Measurements from ENCODE around the gene ABRACL.

Gene ABRACL

GRCh38 chr6:139013185-139013800 is 15.3 kb upstream of the ABRACL start:
- TF ChIP-seq CTCF (IDR thresholded peaks at IDR 0.05; ENCODE audit: low read depth, low read length), result no peak
- no peak for TF ChIP-seq EZH2phosphoT487 (IDR thresholded peaks at IDR 0.05; ENCODE audit: low read depth)
- Histone ChIP-seq H3K27me3 (ENCODE audit: low read depth, low read length) (no peaks in the 10 kb centered on the region), H3K4me2 (ENCODE audit: low read length) (no peak overlapping the region), H3K9me3 (ENCODE audit: insufficient read depth, low read length) (no peaks in the 10 kb centered on the region), H3K36me3 (replicated peaks; ENCODE audit: low read depth, low read length) (no peaks in the 10 kb centered on the region), H3K27ac (ENCODE audit: low read length) (no peak overlapping the region), H3K4me3 (ENCODE audit: low read length) (no peak overlapping the region), H2AFZ (ENCODE audit: low read depth, low read length) (no peak overlapping the region), H3K79me2 (ENCODE audit: low read length) (no peaks in the 10 kb centered on the region), H3K9ac (ENCODE audit: low read length) (no peak overlapping the region), H3K4me1 (ENCODE audit: low read length) (peaks cover 23% of the 10 kb centered on the region), H4K20me1 (ENCODE audit: insufficient read depth, low read length) (no peaks in the 10 kb centered on the region)

DNA sequence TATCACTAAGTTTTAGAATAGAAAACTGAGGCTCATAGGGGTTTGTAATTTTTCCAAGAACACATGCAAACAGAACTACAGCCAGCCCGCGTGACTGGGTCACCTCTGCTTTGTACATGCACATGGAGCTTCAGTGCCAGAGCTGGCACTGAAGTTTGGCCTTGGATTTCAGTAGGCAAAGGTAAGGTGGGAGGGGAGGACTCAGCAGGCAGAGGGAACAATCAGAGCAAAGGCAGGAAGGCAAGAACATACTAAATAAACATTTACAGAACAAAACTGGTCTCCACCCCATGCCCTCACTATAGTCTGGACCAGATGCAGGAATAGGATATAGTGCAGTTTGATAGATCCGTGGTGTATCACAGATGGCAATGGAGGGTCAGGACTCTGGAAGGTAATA is 13.6 kb upstream of the ABRACL start:
- H3K79me2 ChIP-seq (ENCODE audit: low read length), result no peaks in the 10 kb centered on the region
- no peaks in the 10 kb centered on the region for H3K36me3 ChIP-seq (replicated peaks; ENCODE audit: low read depth, low read length)
- TF ChIP-seq EZH2phosphoT487 (IDR thresholded peaks at IDR 0.05; ENCODE audit: low read depth) (no peak), CTCF (IDR thresholded peaks at IDR 0.05; ENCODE audit: low read depth, low read length) (no peak)
- H3K27ac ChIP-seq (ENCODE audit: low read length), result no peak overlapping the region
- H4K20me1 ChIP-seq (ENCODE audit: insufficient read depth, low read length), result no peaks in the 10 kb centered on the region
- peaks cover 33% of the 10 kb centered on the region for H3K4me1 ChIP-seq (ENCODE audit: low read length)
- no peak overlapping the region for H3K4me2 ChIP-seq (ENCODE audit: low read length)
- no peak overlapping the region for H3K9ac ChIP-seq (ENCODE audit: low read length)
- no peak overlapping the region for H2AFZ ChIP-seq (ENCODE audit: low read depth, low read length)
- H3K9me3 ChIP-seq (ENCODE audit: insufficient read depth, low read length), result no peaks in the 10 kb centered on the region
- no peak overlapping the region for H3K4me3 ChIP-seq (ENCODE audit: low read length)
- no peaks in the 10 kb centered on the region for H3K27me3 ChIP-seq (ENCODE audit: low read depth, low read length)

DNA sequence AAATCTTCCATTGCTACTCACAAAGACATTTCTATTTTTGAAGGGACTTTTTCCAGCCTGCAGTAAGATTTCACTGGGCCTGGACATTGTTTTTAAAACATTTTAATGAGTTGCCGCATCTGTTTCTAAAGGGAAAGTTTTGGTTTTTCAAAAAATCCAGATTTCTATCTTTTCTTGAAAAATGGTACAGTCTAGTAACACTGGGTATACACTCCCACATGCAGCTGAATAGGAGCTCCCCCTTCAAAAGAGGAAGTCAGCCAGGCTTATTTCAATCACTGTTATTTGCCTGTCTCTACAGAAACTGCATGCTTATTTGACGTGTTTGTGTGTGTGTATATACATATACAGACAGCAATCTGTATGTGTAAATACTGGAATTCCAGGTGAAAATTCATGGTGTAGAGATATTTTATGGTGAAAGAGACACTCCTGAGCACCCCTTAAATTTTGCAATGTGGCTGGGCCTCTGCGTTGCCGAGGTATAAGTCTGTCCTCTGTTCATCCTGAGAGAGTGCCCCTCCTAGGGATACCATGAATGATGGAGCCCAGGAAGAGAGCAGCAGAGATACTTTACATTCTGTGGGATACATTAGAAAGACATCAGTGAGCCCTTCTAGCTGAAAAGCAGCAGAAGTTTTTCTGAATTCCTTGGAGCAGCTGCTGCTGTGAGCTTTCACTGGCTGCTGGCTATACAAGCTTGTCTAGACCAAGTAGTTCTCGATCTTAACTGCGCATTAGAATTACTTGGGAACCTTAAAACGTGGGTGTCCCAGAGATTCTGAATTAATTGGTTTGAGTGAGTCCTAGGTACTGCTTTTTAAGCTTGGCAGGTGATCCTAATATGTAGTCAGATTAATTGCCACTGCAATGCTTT is 12.0 kb upstream of the ABRACL start:
- Histone ChIP-seq H3K27me3 (ENCODE audit: low read depth, low read length) (no peaks in the 10 kb centered on the region), H3K4me1 (ENCODE audit: low read length) (peaks cover 33% of the 10 kb centered on the region), H3K4me3 (ENCODE audit: low read length) (peak overlapping the region; percentile 57), H4K20me1 (ENCODE audit: insufficient read depth, low read length) (no peaks in the 10 kb centered on the region), H2AFZ (ENCODE audit: low read depth, low read length) (peak overlapping the region; percentile 90), H3K36me3 (replicated peaks; ENCODE audit: low read depth, low read length) (no peaks in the 10 kb centered on the region), H3K9ac (ENCODE audit: low read length) (peak overlapping the region; percentile 59), H3K27ac (ENCODE audit: low read length) (peak overlapping the region; percentile 77), H3K79me2 (ENCODE audit: low read length) (no peaks in the 10 kb centered on the region), H3K4me2 (ENCODE audit: low read length) (peak overlapping the region; percentile 89), H3K9me3 (ENCODE audit: insufficient read depth, low read length) (no peaks in the 10 kb centered on the region)
- TF ChIP-seq CTCF (IDR thresholded peaks at IDR 0.05; ENCODE audit: low read depth, low read length) (no peak), EZH2phosphoT487 (IDR thresholded peaks at IDR 0.05; ENCODE audit: low read depth) (no peak)

DNA sequence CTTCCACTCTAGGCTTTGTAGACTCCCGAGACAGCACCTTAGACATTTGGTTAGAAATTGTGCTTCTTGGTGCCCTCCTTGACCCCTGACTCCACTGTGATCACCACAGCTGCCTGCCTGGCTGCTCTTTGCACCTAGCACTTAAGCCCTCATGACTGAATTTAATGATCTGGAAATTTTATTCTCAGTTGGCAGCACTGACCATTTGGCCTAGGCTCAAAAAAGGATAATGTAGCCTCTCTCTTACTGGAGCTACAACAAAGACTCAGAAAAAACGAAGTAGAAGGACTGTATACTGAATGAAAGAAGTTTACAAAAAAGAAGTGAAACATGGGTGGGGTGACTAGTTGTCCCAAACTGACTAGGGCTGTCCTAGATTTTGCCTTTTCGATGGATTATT is 11.3 kb upstream of the ABRACL start:
- Histone ChIP-seq H3K4me3 (ENCODE audit: low read length) (peak overlapping the region; percentile 57), H3K4me2 (ENCODE audit: low read length) (peak overlapping the region; percentile 89), H3K4me1 (ENCODE audit: low read length) (peaks cover 33% of the 10 kb centered on the region), H3K27me3 (ENCODE audit: low read depth, low read length) (no peaks in the 10 kb centered on the region), H3K9me3 (ENCODE audit: insufficient read depth, low read length) (no peaks in the 10 kb centered on the region), H3K9ac (ENCODE audit: low read length) (peak overlapping the region; percentile 59), H3K27ac (ENCODE audit: low read length) (peak overlapping the region; percentile 77), H4K20me1 (ENCODE audit: insufficient read depth, low read length) (no peaks in the 10 kb centered on the region), H3K79me2 (ENCODE audit: low read length) (no peaks in the 10 kb centered on the region), H2AFZ (ENCODE audit: low read depth, low read length) (peak overlapping the region; percentile 90), H3K36me3 (replicated peaks; ENCODE audit: low read depth, low read length) (no peaks in the 10 kb centered on the region)
- TF ChIP-seq CTCF (IDR thresholded peaks at IDR 0.05; ENCODE audit: low read depth, low read length), result no peak
- no peak for TF ChIP-seq EZH2phosphoT487 (IDR thresholded peaks at IDR 0.05; ENCODE audit: low read depth)
